ENCODE data around the gene NCS1.
"Not testable (repeated sequence)": the region's sequence is repeated elsewhere in the genome, so short reads cannot be mapped to it uniquely, and the experiment has no call there.

The NCS1 gene

GRCh38 chr9:130240410-130241197 lies 68.4 kb downstream of the NCS1 start:
- DNase-seq: peak; percentile 35

- no peak for DNase-seq
Observed at GRCh38 chr9:130241198-130241535, 69.0 kb downstream of the NCS1 start.

DNA sequence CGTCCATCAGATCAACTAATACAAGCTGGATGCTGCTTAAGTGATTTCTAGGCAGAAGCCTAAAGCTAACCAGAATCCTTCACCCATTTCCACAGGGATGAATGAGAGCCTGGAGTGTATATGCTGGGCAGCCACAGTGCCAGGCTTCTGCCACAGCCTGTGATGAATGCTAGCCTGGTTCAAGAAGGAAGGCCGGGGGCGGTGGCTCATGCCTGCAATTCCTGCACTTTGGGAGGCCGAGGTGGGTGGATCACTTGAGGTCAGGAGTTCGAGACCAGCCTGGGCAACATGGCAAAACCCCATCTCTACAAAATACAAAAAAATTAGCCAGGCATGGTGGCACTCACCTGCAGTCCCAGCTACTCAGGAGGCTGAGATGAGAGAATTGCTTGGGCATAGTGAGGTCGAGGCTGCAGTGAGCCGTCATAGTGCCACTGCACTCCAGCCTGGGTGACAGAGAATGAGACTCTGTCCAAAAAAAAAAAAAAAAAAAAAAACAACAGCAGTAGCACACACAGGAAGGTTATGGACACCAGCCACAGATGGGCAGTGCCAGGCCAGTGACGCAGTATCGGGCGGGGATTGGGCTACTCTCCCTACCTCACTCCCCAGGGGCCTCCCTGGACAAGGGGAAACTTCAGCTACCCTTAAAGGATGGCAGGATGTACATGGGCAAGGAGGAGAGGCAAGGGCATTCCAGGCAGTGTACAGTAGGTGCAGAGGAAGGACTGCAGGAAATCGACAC lies 70.2 kb downstream of the NCS1 start:
- no peak for DNase-seq

DNA sequence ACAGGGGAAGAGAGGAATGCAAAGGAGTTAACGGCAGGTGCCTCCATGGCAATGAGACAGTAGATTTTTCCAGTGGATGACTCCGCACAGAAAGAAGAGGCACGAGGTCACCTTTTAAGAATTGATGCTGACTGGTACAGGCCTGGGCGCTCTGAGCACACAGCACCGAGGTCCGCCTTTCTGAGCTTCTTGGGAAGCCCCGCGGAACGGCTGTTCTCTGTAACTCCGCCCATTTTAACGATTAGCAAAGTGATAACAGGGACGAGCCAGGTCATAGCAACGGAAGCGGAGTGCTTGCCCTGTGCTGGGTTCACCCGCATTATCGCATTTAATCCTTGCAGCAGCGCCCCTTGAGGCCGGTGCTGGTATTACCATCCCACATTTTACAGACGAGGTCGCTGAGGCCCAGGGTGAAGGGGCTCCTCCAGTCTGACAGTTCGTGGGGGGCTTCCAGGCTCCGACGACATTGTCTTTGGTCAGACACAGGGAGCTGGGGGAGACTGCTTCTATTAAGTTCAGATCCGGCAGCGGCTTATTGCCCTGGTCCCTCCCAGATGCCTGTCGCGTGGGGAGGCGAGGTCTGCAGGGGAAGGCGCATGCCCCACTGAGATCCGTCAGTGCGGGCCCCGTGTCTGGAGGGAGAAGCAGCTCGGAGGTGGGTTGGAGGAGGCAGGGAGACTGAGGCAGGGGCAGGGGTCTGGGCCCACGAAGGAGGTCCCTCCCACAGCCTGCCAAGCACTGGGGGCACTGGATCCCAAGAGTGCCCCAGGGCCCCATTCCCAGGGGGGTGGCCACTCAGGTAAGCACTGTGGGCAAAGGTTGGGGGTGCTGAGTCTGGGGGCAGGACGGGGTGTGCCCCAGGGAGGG lies 71.0 kb downstream of the NCS1 start:
- DNase-seq: peak; percentile 66

DNA sequence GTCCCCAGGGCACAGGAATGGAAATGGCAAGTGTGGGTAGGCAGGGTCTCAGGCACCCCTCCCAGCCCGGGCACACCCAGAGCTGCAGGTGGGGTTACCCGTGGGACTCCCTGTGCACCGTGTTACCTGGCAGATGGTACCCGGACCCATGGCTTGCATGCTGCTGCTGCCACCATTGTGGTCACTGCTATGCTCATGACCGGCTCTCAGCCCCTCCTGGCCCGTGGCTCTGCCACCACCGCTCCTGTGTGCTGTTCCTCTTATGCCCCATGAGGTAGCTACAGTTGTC lies 71.6 kb downstream of the NCS1 start:
- no peak for DNase-seq

DNA sequence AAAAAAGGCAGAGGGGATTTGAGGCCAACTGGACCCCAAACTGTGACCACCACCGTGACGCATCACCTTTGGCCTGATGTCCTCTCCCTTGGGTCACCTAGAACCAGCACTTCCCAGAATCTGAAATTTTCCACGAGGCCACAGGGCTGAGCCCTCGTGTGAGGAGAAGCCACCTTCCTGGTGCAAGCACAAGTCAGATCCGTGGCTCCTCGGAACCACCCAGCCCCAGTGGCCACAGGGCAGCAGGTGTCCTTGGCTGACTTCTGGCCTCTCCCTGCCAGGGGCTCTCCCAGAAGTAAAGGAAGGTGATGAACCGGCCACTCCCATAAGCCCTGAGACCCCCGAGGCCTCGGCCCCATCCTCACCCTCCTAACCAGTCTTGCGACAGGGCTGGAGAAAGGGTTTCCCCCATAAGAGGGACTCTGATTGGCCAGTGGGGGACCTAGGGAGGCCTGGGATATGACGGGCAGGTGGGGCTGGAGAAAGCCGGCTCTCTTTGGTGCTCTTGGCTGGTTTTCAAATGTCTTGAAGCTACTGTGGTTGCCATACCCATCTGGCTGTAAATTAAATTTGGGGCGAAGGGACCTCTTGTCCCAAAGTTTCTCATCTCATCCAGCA lies 72.5 kb downstream of the NCS1 start:
- DNase-seq: no peak

DNA sequence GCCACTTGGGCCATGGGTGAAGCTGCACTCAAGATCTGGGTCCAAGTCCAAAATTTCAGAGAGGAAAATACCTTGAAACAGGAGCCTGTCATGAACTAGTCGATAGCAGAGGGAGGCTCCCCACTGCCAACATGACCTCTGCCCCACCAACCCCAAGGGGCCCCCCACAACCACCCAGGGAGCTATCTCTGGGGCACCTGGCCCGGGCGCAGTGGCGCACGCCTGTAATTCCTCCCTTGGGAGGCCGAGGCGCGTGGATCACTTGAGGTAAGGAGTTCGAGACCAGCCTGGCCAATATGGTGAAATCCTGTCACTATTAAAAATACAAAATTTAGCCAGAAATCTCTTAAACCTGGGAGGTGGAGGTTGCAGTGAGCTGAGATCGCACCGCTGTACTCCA lies 73.3 kb downstream of the NCS1 start:
- DNase-seq: no peak

GRCh38 chr9:130246126-130246525 lies 73.9 kb downstream of the NCS1 start:
- DNase-seq: no peak

GRCh38 chr9:130254747-130255630 lies 82.8 kb downstream of the NCS1 start:
- no peak for DNase-seq

DNA sequence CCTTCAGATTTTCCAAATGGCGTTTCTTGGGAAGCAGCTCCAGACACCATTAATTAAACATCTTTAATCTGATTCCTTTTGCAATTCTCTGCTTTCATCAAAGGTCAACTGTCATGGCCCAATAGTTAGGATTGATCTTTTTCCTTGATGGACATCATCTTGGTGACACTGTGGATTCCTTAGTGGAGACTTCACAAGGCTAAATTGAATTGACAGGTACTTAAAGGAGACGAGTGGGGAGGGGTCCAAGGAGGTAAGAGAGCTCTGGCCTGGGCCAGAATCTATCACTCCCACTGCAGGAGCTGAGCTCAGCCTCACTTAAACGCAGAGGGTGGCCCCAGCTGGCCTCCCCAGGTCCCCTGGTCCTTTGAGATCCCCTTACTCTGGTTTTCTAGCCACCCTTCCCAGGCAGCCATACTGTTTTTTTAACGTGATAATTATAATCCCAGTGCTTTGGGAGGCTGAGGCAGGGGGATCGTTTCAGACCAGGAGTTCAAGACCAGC lies 83.5 kb downstream of the NCS1 start:
- no peak for DNase-seq

DNA sequence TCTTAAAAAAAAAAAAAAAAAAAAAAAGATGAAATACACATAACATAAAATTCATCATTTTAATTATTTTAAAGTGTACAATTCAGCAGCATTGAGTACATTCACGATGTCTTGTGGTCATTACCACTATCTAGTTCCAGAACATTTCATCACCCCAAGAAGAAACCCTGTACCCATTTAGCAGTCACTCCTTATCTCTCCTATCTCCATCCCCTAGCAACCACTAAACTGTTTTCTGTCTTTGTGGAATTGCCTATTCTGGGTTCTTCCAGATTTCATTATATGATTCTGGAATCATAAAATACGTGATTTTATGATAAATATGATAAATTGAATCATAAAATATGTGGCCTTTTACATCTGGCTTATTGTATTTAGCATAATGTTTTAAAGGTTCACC lies 84.4 kb downstream of the NCS1 start:
- DNase-seq: no peak

DNA sequence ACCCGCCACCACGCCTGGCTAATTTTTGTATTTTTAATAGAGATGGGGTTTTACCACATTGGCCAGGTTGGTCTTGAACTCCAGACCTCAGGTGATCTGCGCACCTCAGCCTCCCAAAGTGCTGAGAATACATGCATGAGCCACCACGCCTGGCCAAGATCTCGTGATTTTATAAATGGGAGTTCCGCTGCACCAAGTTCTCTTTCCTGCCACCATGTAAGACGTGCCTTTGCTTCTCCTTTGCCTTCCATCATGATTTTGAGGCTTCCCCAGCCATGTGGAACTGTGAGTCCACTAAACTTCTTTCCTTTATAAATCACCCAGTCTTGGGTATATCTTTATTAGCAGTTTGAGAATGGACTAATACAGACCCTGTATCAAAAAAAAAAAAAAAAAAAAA lies 85.9 kb downstream of the NCS1 start:
- not testable (repeated sequence) for DNase-seq

DNA sequence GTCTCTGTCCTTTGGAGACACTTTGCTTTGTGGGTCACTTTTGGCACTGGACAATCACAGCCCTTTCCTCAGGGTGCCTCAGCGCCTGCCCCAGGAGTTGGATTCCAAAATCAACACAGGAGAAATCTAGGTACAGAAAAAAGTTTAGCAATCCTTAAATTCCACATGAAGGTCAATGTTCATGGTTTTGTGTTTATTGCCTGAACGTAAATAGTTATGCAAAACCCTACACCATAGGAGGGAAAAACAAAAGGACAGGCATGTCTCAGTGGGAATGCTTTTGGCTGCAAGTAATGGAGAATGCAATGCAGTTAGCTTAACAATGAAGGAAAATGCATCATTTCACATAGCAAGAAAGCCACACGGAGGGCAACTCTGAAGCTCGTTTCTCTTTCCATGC lies 86.8 kb downstream of the NCS1 start:
- no peak for DNase-seq

GRCh38 chr9:130260816-130261765 lies 88.9 kb downstream of the NCS1 start:
- no peak for DNase-seq

- DNase-seq: no peak
Observed at GRCh38 chr9:130262061-130262745, 90.0 kb downstream of the NCS1 start.

GRCh38 chr9:130262771-130263170 lies 90.6 kb downstream of the NCS1 start:
- no peak for DNase-seq

DNA sequence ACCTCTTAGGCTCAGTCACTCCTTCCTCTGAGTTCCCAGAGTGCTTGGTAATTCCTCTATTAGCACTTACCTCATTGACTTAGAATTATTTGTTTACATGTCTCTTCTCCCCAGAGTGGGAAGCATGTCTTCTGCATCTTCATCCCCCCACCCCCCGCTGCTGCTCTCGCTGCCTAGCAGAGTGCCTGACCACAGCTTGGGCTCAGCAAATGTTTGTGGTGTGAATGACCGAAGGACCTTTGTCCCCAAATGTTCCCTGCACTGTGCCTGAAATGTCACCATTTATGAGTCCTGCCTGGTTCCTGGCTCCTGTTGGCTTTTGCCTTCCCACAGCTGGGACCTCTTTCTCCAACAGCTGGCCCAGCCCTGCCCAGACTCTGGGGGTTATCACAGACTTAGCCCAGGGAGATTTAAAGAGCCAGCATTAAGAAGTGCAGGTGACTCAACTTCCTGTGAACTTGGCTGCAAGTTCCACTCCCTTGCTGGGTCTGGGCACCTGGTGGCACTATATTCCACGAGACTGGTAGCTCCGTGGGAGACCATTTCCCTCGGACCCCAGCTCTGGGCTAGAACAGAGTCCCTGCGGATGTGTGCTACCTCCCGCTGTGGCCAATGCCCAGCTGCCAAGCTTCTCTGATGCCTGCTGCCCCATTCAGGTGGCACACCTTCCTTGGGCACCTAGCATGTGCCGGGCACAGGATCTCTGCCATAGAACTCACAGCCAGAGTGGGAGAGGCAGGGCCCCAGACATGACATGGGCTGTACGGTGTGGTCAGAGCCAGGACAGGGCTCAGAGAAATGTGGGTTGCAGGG lies 91.6 kb downstream of the NCS1 start:
- DNase-seq: no peak

DNA sequence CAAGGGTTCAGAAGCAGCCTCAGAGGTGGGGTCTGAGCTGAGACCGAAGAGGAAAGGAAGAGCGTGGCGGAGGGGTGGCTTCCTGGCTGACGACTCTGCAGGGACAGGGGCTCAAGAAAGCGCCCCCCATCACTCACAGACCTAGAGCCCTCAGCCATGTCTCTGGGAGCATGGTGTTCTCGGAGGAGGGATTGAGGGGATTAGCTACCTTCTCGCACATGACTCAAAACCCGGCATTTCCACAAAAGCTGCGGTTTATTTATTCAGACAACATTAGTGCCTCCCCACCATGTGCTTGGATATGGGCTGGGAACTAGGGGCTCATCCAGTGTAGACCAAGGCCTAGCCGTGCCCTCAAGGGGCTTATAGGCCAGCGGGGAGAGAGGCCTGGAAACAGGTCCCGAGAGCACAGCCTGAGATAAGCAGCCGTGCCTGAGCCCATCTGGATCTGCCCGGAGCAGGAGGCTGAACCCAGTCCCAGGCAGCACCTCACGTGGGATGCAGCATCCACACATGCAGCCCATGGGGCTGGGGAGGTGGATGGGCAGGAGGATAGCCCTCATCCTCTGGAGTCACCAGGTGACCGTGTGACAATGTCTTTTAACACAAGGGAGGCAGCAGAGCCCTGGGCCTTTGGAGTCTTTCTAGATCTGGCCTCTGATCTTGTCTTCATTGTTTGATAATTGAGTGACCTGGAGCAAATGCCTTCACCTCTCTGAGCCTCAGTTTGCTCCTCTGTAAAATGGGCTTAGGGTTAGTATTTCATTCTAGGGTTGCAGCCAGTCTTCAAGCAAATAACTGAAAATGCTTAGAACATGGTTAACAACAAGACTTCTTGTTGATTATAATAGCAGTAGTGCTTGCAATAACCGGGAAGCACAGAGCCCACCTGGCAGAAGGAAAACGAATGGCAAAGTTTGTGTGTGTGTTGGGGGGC lies 92.5 kb downstream of the NCS1 start:
- DNase-seq: no peak
